Common myeloid progenitor, CD34-positive (primary cell): Measurements from ENCODE around the gene SLA2.

Experiments used
- CTCF ChIA-PET: fragments of 350-600 bp; sonication (Branson Sonifier 250); formaldehyde crosslinking; loops from one replicate; lab custom pipeline; 2021; ENCODE audit warnings: antibody characterized with exemption; lab: Charles Lee
- POLR2A ChIA-PET: fragments of 350-600 bp; sonication (Branson Sonifier 250); formaldehyde crosslinking; loops from one replicate; lab custom pipeline; 2021; ENCODE audit warnings: antibody characterized with exemption; lab: Charles Lee
- DNase-seq, 3 donors: peaks; one replicate each; pipeline versions ENCODE4 v3.0.0 to v3.0.0-alpha.2; 2013
- H3K27ac ChIP-seq, 2 experiments: 1 replicate in 1 of 2; 2 replicates in 1 of 2; pipeline ENCODE4 v1.7.0; 2013; ENCODE audit warnings: inconsistent platforms in 2 of 2, low read length in 2 of 2, mild to moderate bottlenecking in 2 of 2, low read depth in 1 of 2, moderate library complexity in 1 of 2; ENCODE audit not compliant: severe bottlenecking in 2 of 2, insufficient read depth in 1 of 2, poor library complexity in 1 of 2
- H3K27me3 ChIP-seq, 5 experiments: replicated peaks in 2 of 5; 1 replicate in 3 of 5; 2 replicates in 2 of 5; pipeline versions ENCODE4 v1.6.1 to v1.7.0; 2013; ENCODE audit warnings: low read length in 4 of 5, mild to moderate bottlenecking in 2 of 5, moderate library complexity in 2 of 5, inconsistent platforms in 1 of 5; ENCODE audit not compliant: insufficient read depth in 5 of 5, control insufficient read depth in 4 of 5
- H3K36me3 ChIP-seq, 4 experiments: 1 replicate in 2 of 4; 2 replicates in 2 of 4; pipeline versions ENCODE4 v1.6.1 to v1.7.0; 2013; ENCODE audit warnings: low read length in 3 of 4, control low read depth in 1 of 4, mild to moderate bottlenecking in 1 of 4; ENCODE audit not compliant: control insufficient read depth in 4 of 4, insufficient read depth in 4 of 4
- H3K4me1 ChIP-seq, 4 experiments: 1 replicate in 3 of 4; 2 replicates in 1 of 4; pipeline versions ENCODE4 v1.6.1 to v1.7.1; 2013; ENCODE audit warnings: low read length in 3 of 4, mild to moderate bottlenecking in 3 of 4, control low read depth in 1 of 4, inconsistent platforms in 1 of 4, moderate library complexity in 1 of 4; ENCODE audit not compliant: control insufficient read depth in 4 of 4, insufficient read depth in 4 of 4; ENCODE audit errors: control extremely low read depth in 1 of 4
- H3K4me3 ChIP-seq, 7 experiments: 1 replicate in 4 of 7; 2 replicates in 3 of 7; pipeline versions ENCODE4 v1.5.1 to v1.7.0; 2013; ENCODE audit warnings: mild to moderate bottlenecking in 7 of 7, low read length in 6 of 7, moderate library complexity in 6 of 7, inconsistent platforms in 2 of 7, low read depth in 2 of 7, control low read depth in 1 of 7; ENCODE audit not compliant: insufficient read depth in 4 of 7, control insufficient read depth in 1 of 7; ENCODE audit errors: extremely low read depth in 1 of 7
- H3K9me3 ChIP-seq, 5 experiments: 1 replicate in 4 of 5; 2 replicates in 1 of 5; pipeline versions ENCODE4 v1.6.1 to v1.7.1; 2013; ENCODE audit warnings: low read length in 4 of 5, mild to moderate bottlenecking in 2 of 5, inconsistent platforms in 1 of 5, low read depth in 1 of 5, moderate library complexity in 1 of 5; ENCODE audit not compliant: control insufficient read depth in 4 of 5, insufficient read depth in 2 of 5; ENCODE audit errors: control extremely low read depth in 1 of 5
- WGBS: methylation state at CpG from one replicate; pipeline ENCODE4 v1.1.5; 2013; ENCODE audit not compliant: insufficient coverage; 5-methylcytosine and 5-hydroxymethylcytosine counted together

The SLA2 gene

DNA sequence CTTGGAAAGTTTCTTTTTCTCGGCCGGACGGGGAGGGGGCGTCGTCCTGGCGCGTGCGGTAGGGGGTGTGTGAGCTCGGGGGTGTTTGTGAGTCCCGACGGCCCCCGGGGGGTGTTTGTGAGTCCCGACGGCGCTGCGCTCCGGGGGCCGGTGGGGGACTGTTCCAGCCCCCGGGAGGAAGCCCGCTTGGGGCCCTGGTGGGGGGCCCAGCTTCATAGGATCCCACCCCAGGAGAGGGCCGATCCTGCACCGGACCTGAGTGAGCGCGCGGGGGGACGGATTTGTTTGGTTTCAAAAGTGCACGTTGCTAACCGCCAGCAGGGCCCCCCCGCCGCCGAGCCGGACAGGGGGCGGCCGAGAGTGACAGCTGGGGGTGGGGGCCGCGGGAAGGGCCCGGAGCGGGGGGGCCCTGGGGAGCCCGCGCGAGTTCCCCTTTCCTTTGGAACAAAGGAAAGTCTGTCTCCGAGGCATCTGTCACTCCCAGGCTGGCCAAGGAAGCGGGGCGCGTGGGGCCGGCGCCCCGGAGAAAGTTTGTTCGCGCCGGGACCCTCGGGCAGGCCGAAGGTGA lies 72.1 kb downstream of the SLA2 start:
- H3K4me3 ChIP-seq, result peak overlapping the region; percentile 73 to 89 (median 81)
- no peaks in the 10 kb centered on the region for H3K27me3 ChIP-seq
- H3K27ac ChIP-seq, result peak overlapping the region; percentile 94 to 96
- no peaks in the 10 kb centered on the region for H3K9me3 ChIP-seq
- CTCF ChIA-PET, result interaction anchor here (1.1 to 13.1 kb wide), 4 partner anchors 14 to 32 kb away, joined by 3 to 108 read pairs (median 28); partner anchors contain the start of gene RAB5IF
- POLR2A ChIA-PET, result interaction anchor here (1.2 to 2.4 kb wide), 5 partner anchors 17 to 50 kb away, joined by 3 to 12 read pairs (median 5); partner anchors contain the start of gene RAB5IF
- WGBS, result 0% methylated on average over 13 of the region's 53 CpGs
- peaks cover 2 to 44% (median 36%) of the 10 kb centered on the region in 4 experiments for H3K4me1 ChIP-seq
- DNase-seq, result peak in 2 of 3 donors; percentile 71 to 82
- peaks cover 5 to 19% (median 9%) of the 10 kb centered on the region in 4 experiments for H3K36me3 ChIP-seq

DNA sequence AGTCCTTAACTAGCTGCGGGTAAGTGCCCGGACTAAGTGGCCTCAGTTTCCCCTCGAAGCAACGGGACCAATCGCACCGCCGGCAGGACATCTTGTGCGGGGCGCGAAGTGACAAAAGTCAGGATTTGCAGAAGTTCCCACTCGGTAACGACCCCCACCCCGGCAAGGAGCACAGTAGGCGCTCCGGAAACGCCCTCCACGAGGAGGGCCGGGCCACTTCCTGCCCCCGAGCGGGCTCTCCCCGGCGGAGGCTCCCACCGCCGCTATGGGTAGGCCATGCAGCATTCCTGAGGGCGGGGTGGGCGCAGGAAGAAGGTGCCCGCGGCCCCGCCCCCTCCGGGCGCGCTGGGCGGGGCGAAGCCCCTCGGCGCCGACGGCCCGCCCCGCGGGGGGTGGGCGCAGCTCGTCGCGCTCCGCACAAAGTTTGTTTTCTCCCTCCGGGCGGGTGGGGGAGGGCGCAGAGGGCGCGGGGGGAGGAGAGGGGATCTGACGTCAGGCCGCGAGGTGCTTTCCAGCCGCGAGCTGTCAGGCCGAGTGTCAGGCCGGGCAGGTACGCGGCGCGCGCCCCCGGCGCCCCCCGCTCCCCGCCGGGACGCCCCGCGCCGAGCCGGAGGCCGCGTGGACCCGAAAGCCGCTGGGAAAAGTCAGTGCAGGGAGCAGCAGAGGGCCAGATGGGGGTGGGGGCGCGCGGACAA lies 72.7 kb downstream of the SLA2 start, which contains the start of gene TGIF2:
Gene TGIF2 (plus strand): TSS at position 495 of the 695 bp plus-strand sequence. CDS start 5,178 bp downstream, outside the sequence.
- Histone ChIP-seq H3K36me3 (peaks cover 0 to 13% (median 3%) of the 10 kb centered on the region in 4 experiments), H3K4me1 (peaks cover 2 to 44% (median 36%) of the 10 kb centered on the region in 4 experiments), H3K4me3 (peak within 1 kb of the TSS; percentile 73 to 89 (median 81)), H3K27ac (peak within 1 kb of the TSS; percentile 94 to 96), H3K9me3 (no peaks in the 10 kb centered on the region), H3K27me3 (no peaks in the 10 kb centered on the region)
- DNase-seq, result peak; percentile 88 to 95 (median 95)
- ChIA-PET CTCF (interaction anchor here (1.1 to 13.1 kb wide), 4 partner anchors 14 to 33 kb away, joined by 3 to 108 read pairs (median 28); partner anchors contain the start of gene RAB5IF), POLR2A (interaction anchor here (0.6 to 2.4 kb wide), 6 partner anchors 17 to 101 kb away, joined by 3 to 12 read pairs (median 4); partner anchors contain the start of gene RAB5IF)
- 0% methylated on average over 64 of the region's 80 CpGs for WGBS

DNA sequence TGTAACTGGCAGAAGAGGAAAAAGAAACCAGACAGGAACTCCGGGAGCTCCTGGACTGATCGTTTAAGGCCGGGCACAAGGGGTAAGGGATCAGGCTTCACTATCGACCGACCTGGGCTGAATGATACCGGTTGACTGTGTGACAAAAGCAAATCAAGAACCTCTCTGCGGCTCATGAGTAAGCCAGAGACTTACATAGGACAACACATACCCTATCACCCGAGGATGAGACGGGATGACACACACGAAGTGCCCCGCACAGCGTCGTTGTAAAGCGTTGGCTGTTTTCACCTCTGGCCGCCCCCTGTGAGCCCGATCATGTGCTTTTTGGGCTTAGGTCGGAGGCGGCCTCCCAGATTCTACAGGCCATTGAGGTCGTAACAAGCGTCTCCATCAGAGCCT lies 73.3 kb downstream of the SLA2 start:
- ChIA-PET POLR2A (interaction anchor here (0.6 kb wide), 1 partner anchor 33 kb away, joined by 3 read pairs; the partner anchor contains the start of gene RAB5IF), CTCF (interaction anchor here (0.9 to 13.1 kb wide), 6 partner anchors 11 to 201 kb away, joined by 3 to 108 read pairs (median 14); partner anchors contain the start of genes DSN1 and RAB5IF)
- peak overlapping the region in 6 of 7 experiments; percentile 8 to 89 (median 70) for H3K4me3 ChIP-seq
- H3K36me3 ChIP-seq, result peaks cover 0 to 10% (median under 1%) of the 10 kb centered on the region in 4 experiments
- peak in 2 of 3 donors; percentile 67 to 76 for DNase-seq
- no peaks in the 10 kb centered on the region for H3K27me3 ChIP-seq
- WGBS, result 8% methylated on average over 20 of the region's 20 CpGs
- peaks cover 2 to 44% (median 36%) of the 10 kb centered on the region in 4 experiments for H3K4me1 ChIP-seq
- no peaks in the 10 kb centered on the region for H3K9me3 ChIP-seq
- H3K27ac ChIP-seq, result peak overlapping the region; percentile 54 to 80

DNA sequence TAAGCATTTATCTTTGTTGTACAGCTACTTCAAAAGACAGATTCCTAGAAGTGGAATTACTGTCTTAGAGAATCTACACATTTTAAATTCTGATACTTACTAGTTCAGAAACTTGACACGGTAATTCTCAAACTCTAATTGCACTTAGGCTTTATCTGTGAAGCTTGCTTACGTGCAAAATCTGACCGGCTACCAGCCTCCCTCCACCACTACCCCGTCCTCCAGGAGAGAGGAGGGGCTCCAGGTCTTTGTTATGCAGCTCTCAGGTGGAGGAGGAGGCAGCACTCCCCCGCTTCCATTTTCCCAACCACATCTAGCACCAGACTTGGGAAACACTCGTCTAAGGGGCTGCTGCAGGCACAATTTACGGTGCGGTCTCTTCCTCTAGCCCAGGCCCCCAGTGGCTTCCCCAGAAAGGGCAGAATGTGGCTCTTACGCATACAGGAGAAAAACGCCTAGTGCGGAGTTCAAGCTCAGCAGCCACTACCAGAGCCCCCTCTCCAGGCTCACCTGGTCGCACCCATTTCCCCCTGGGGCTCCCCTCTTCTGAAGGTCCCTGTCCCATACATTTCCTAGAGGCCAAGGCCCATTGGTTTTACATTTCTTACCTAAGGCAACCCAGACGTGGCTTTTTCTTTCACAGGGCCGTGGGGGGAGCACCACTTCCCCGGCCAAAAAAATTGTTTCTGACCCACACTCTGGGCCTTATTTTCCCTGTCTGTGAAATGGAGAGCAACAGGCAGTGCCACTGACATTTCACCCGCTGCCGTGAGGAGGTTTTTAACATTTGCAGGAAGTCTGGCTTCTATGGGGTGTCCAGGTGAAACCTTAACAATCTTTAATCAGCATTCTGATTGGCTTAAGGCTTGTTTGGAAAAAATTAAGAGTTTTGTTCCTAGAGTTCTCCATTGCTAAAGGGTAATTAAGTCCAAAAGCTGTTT lies 74.2 kb downstream of the SLA2 start:
- peaks cover 2 to 44% (median 36%) of the 10 kb centered on the region in 4 experiments for H3K4me1 ChIP-seq
- 19% methylated on average over 16 of the region's 17 CpGs for WGBS
- H3K27me3 ChIP-seq, result no peaks in the 10 kb centered on the region
- DNase-seq, result peak in 2 of 3 donors; percentile 57 to 62
- peaks cover 0 to 10% (median 0%) of the 10 kb centered on the region in 4 experiments for H3K36me3 ChIP-seq
- no peaks in the 10 kb centered on the region for H3K9me3 ChIP-seq
- CTCF ChIA-PET, result interaction anchor here (0.9 to 13.1 kb wide), 12 partner anchors 9 to 202 kb away, joined by 3 to 108 read pairs (median 6); partner anchors contain the start of genes DSN1, RAB5IF and SLA2
- peak overlapping the region in 5 of 7 experiments; percentile 0 to 89 (median 72) for H3K4me3 ChIP-seq
- POLR2A ChIA-PET, result interaction anchor here (0.7 to 0.8 kb wide), 2 partner anchors 12 to 33 kb away, joined by 4 to 6 read pairs; partner anchors contain the start of gene RAB5IF
- peak overlapping the region in 1 of 2 experiments; percentile 80 for H3K27ac ChIP-seq

DNA sequence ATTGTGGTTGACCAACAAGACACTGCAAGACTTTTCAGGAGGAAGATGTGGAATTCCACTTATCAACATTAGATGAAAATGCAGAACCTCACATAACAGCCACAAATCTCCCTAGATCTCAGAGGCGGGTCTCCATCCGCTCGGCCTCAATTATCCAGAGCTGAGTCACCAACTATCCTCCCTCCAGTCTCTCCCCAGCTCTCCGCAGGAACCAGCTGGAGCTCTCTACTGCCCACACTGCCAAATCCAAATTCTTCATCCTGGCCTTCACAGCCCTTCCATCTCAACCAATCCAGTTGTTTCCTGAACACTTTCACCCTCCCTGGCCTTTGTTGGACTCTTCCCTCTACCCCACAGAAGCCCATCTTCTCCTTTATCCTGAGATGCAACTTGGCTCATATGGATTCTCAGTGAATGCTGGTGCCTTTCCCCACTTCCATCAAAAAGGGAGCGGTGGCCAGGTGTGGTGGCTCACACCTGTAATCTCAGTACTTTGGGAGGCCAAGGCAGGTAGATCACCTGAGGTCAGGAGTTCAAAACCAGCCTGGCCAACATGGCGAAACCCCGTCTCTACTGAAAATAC lies 76.1 kb downstream of the SLA2 start:
- Histone ChIP-seq H3K4me1 (peaks cover 2 to 26% (median 20%) of the 10 kb centered on the region in 4 experiments), H3K9me3 (peaks cover 0 to 4% (median 0%) of the 10 kb centered on the region in 5 experiments), H3K27ac (no peak overlapping the region), H3K27me3 (no peaks in the 10 kb centered on the region), H3K4me3 (no peak overlapping the region), H3K36me3 (peaks cover 0 to 2% (median 0%) of the 10 kb centered on the region in 4 experiments)
- POLR2A ChIA-PET, result no interaction called here
- CTCF ChIA-PET, result interaction anchor here (7.2 to 13.1 kb wide), 2 partner anchors 12 to 18 kb away, joined by 36 to 108 read pairs; no protein-coding TSS in a partner anchor
- WGBS, result 94% methylated on average over 7 of the region's 7 CpGs
- no peak for DNase-seq
